Psoas muscle (tissue), 8 donors: ENCODE data around the gene SRF. TPM values are rescaled to one million over a fixed set of nuclear protein-coding genes. Genes with fewer than 3 reads are reported as not detected.
"Not testable (repeated sequence)": the region's sequence is repeated elsewhere in the genome, so short reads cannot be mapped to it uniquely, and the experiment has no call there.

Source experiments
- ATAC-seq, 4 donors: fragments of 200-7000 bp; cut with Tn5 transposase; one replicate each; pipeline ENCODE4 v1.9.1; 2020; ENCODE audit warnings: moderate library complexity in 3 of 4, mild to moderate bottlenecking in 2 of 4
- DNase-seq, 2 donors: peaks; one replicate each; pipeline ENCODE4 v3.0.0-alpha.2; 2020
- H3K27ac ChIP-seq: fragments of 200-600 bp; one replicate; pipeline ENCODE4 v1.8.0; 2022
- H3K27me3 ChIP-seq, 3 donors: fragments of 200-600 bp in 1 of 3; one replicate each; pipeline versions ENCODE4 v1.6.1 to v1.8.0; 2013 to 2022; ENCODE audit warnings: low read length in 2 of 3, mild to moderate bottlenecking in 2 of 3, moderate library complexity in 1 of 3; ENCODE audit not compliant: insufficient read depth in 3 of 3
- H3K36me3 ChIP-seq, 2 donors: fragments of 200-600 bp in 1 of 2; one replicate each; pipeline versions ENCODE4 v1.6.1 to v1.8.0; 2013 to 2022; ENCODE audit warnings: low read depth in 1 of 2, mild to moderate bottlenecking in 1 of 2, moderate library complexity in 1 of 2; ENCODE audit not compliant: insufficient read depth in 1 of 2
- H3K4me1 ChIP-seq: fragments of 200-600 bp; one replicate; pipeline ENCODE4 v1.8.0; 2022
- H3K4me3 ChIP-seq: fragments of 200-600 bp; one replicate; pipeline ENCODE4 v1.8.0; 2022; ENCODE audit warnings: mild to moderate bottlenecking
- H3K9me3 ChIP-seq: fragments of 200-600 bp; one replicate; pipeline ENCODE4 v1.8.0; 2022
- CTCF ChIP-seq: fragments of 200-600 bp; IDR thresholded peaks from one replicate; pipeline ENCODE4 v1.8.0; 2022; ENCODE audit warnings: antibody characterized with exemption
- WGBS, 3 donors: extraction: QIAGEN DNeasy Blood & Tissue Kit; methylation state at CpG; one replicate each; pipeline versions ENCODE4 v1.1.6 to v1.1.7; 2013; 5-methylcytosine and 5-hydroxymethylcytosine counted together
- intact Hi-C, 2 donors: fragments of 100-400 bp; cut with DNase I; formaldehyde crosslinking; loops; one replicate each; pipeline versions ENCODE4 v1.11.0 to v1.14.2; 2022
- polyA plus RNA-seq, 3 donors: library from polyadenylated mRNA; stranded (reverse); fragments of 200-250 nt; gene quantifications; one replicate each; pipeline ENCODE4 v1.2.3, GENCODE V29; 2013
- total RNA-seq, 4 donors: library from RNA; stranded (reverse); fragmentation: NEBNext Ultra II Directional in 2 of 4; extraction: Animal tissue kit (Norgen Biotek cat#: 25700) in 2 of 4; gene quantifications; one replicate each; pipeline versions ENCODE4 v1.2.1 to v1.2.4, GENCODE V29; 2021 to 2023
- donor health status: healthy with polysubstance abuse.
- donor health status: DM: no; HTN: no; CAD: no; lungs with moderate emphysema.
- donor health status: Bipolar disorder and iron deficiency.
- donor health status: healthy.
- donor health status: DM: yes; HTN: yes; CAD: no.
- donor health status: DM: no; HTN: no; CAD: no.
- donor health status: DM: no; HTN: no; CAD: no.
- donor health status: DM: yes; HTN: yes; CAD: no.

Gene SRF
- total and polyA plus RNA-seq, 7 donors: 26.3 to 57.7 (median 39.3) TPM

- WGBS, 3 donors: 39 to 54% (median 46%) methylated on average over 15 of the region's 15 CpGs
- no peaks in the 10 kb centered on the region for H3K9me3 ChIP-seq
- H3K27me3 ChIP-seq: no peaks in the 10 kb centered on the region
- H3K4me3 ChIP-seq: no peak overlapping the region
- ATAC-seq: peak; percentile 67 to 87 (median 78)
- peak; percentile 48 for TF ChIP-seq CTCF
- H3K36me3 ChIP-seq: no peaks in the 10 kb centered on the region
- H3K4me1 ChIP-seq: no peaks in the 10 kb centered on the region
- no peak overlapping the region for H3K27ac ChIP-seq
- DNase-seq: no peak
- intact Hi-C loops: no loop called here
Measured at GRCh38 chr6:43129434-43130194, 41.5 kb upstream of the SRF start.

- TF ChIP-seq CTCF: no peak
- H3K4me3 ChIP-seq: no peak overlapping the region
- no peaks in the 10 kb centered on the region for H3K4me1 ChIP-seq
- H3K27me3 ChIP-seq: no peaks in the 10 kb centered on the region
- H3K36me3 ChIP-seq: no peaks in the 10 kb centered on the region
- 94 to 99% (median 94%) methylated on average over 7 of the region's 7 CpGs for WGBS, 3 donors
- DNase-seq: no peak
- no peak overlapping the region for H3K27ac ChIP-seq
- intact Hi-C loops: no loop called here
- ATAC-seq: no peak
- no peaks in the 10 kb centered on the region for H3K9me3 ChIP-seq
Measured at GRCh38 chr6:43130429-43130828, 40.6 kb upstream of the SRF start.

GRCh38 chr6:43131379-43131778 is 39.7 kb upstream of the SRF start:
- H3K9me3 ChIP-seq, intact Hi-C loops, ATAC-seq, H3K4me1 ChIP-seq, H3K27ac ChIP-seq, DNase-seq, H3K36me3 ChIP-seq, H3K27me3 ChIP-seq, H3K4me3 ChIP-seq: not testable (repeated sequence)
- 80 to 87% (median 80%) methylated on average over 5 of the region's 5 CpGs for WGBS, 3 donors

DNA sequence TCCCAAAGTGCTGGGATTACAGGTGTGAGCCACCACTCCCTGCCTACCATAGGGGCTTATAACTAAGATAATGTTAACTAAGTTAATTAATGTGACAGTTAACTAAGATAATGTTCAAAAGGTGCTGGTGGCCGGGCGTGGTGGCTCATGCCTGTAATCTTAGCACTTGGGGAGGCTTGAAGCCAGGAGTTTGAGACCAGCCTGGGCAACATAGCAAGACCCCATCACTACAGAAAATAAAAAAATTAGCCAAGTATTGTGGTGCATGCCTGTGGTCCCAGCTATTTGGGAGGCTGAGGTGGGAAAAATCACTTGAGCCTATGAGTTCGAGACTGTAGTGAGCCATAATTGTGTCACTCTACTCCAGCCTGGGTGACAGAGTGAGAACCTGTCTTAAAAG is 32.8 kb upstream of the SRF start:
- intact Hi-C loops: no loop called here
- Histone ChIP-seq H3K9me3 (no peaks in the 10 kb centered on the region), H3K4me3 (no peak overlapping the region), H3K4me1 (no peaks in the 10 kb centered on the region), H3K27ac (no peak overlapping the region), H3K36me3 (no peaks in the 10 kb centered on the region), H3K27me3 (no peaks in the 10 kb centered on the region)
- DNase-seq (no peak), ATAC-seq (no peak)
- WGBS, 3 donors: 95 to 100% (median 97%) methylated on average over 3 of the region's 3 CpGs
- no peak for TF ChIP-seq CTCF

GRCh38 chr6:43139973-43140372 is 31.1 kb upstream of the SRF start:
- not testable (repeated sequence) for H3K27ac ChIP-seq, H3K9me3 ChIP-seq, ATAC-seq, H3K4me1 ChIP-seq, H3K4me3 ChIP-seq, H3K27me3 ChIP-seq, DNase-seq, H3K36me3 ChIP-seq
- WGBS, 3 donors: 86 to 89% (median 89%) methylated on average over 11 of the region's 11 CpGs
- intact Hi-C loops: loop anchor here (5.0 kb wide), 2 partner anchors 68 to 238 kb away; no protein-coding TSS in a partner anchor
